ENCODE measurements around the gene ATP13A3.

GRCh38 chr3:194503081-194503531 lies 16.3 kb upstream of the ATP13A3 start:
- TF ChIP-seq CTCF (IDR thresholded peaks at IDR 0.05) (no peak), POLR2A (IDR thresholded peaks at IDR 0.05) (no peak)

Measured in vagina (tissue), 2 donors.